ENCODE data around the gene INTS12.

INTS12 gene

DNA sequence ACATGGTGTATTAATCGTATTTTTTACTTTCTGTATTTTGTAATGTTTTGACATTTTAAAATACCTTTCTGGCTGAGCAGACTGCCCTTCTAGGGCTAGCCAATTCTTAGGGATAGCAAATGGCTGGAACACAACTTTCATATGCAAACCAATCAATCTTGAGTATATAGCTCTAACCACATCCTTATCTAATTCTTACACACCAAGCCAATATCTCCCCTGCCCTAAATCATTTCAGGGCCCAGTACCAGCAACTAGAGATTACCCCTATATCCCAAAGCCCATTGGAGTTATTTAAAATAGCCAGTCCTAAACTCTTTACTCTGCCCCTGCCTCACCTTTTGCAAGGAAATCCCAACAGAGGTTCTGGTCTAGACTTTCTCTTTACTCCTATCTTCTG is 58.3 kb downstream of the INTS12 start:
- no peak overlapping the region for H2BK15ac ChIP-seq (ENCODE audit: low read depth, poor library complexity, severe bottlenecking)
- H3K4me2 ChIP-seq (ENCODE audit: low read length, poor library complexity, severe bottlenecking) = no peak overlapping the region

GRCh38 chr4:105645440-105645839 is 63.0 kb downstream of the INTS12 start:
- H2BK5ac ChIP-seq (ENCODE audit: low read depth, low read length, poor library complexity, severe bottlenecking) = no peak overlapping the region
- H2BK120ac ChIP-seq (ENCODE audit: low read depth, low read length) = no peak overlapping the region
- no peak overlapping the region for H3K23ac ChIP-seq (ENCODE audit: low read length in 2 of 2)
- H3K4me2 ChIP-seq (ENCODE audit: low read length, poor library complexity, severe bottlenecking) = no peak overlapping the region
- no peak overlapping the region for H2AFZ ChIP-seq (ENCODE audit: low read depth, low read length)
- no peak overlapping the region for H2BK15ac ChIP-seq (ENCODE audit: low read depth, poor library complexity, severe bottlenecking)
- no peaks in the 10 kb centered on the region for H3K27me3 ChIP-seq (ENCODE audit: control insufficient read depth in 1 of 2, insufficient read depth in 1 of 2, low read length in 2 of 2)
- no peak overlapping the region for H4K8ac ChIP-seq (ENCODE audit: low read length)
- no peaks in the 10 kb centered on the region for H3K79me1 ChIP-seq (replicated peaks; ENCODE audit: low read length, poor library complexity, severe bottlenecking)
- H4K91ac ChIP-seq (ENCODE audit: low read length) = no peak overlapping the region
- H3K9me3 ChIP-seq (ENCODE audit: control insufficient read depth, low read length) = no peaks in the 10 kb centered on the region
- no peak overlapping the region for H3K4ac ChIP-seq (ENCODE audit: low read depth in 1 of 2, low read length in 2 of 2)
- H3K36me3 ChIP-seq (ENCODE audit: control insufficient read depth in 1 of 2, insufficient read depth in 2 of 2, low read depth in 1 of 2, low read length in 2 of 2) = no peaks in the 10 kb centered on the region
- no peak overlapping the region for H2AK5ac ChIP-seq (ENCODE audit: low read length, severe bottlenecking)
- H3K18ac ChIP-seq (ENCODE audit: low read depth in 1 of 2, low read length in 2 of 2) = no peak overlapping the region
- no peak overlapping the region for H3K4me3 ChIP-seq (ENCODE audit: insufficient read depth in 1 of 2, low read depth in 1 of 2, low read length in 2 of 2)
- 41% methylated on average over 1 of the region's 1 CpG for WGBS
- no peaks in the 10 kb centered on the region for H3K4me1 ChIP-seq (ENCODE audit: control insufficient read depth, insufficient read depth, low read depth, low read length)
- DNase-seq = no peak
- no peak overlapping the region for H3K9ac ChIP-seq (ENCODE audit: low read length)
- no peak overlapping the region for H2BK12ac ChIP-seq (ENCODE audit: low read length in 2 of 2)
- H3K14ac ChIP-seq (ENCODE audit: low read length in 2 of 2) = no peak overlapping the region
- H3K27ac ChIP-seq (ENCODE audit: low read length, poor library complexity, severe bottlenecking) = no peak overlapping the region

More for the DNA sequence above, 58.3 kb downstream of the INTS12 start:
- no peak for DNase-seq
- H3K4ac ChIP-seq (ENCODE audit: low read depth in 1 of 2, low read length in 2 of 2) = no peak overlapping the region
- H3K27ac ChIP-seq (ENCODE audit: low read length, poor library complexity, severe bottlenecking) = no peak overlapping the region
- no peak overlapping the region for H2BK120ac ChIP-seq (ENCODE audit: low read depth, low read length)
- H3K79me1 ChIP-seq (replicated peaks; ENCODE audit: low read length, poor library complexity, severe bottlenecking) = no peaks in the 10 kb centered on the region
- no peak overlapping the region for H2BK5ac ChIP-seq (ENCODE audit: low read depth, low read length, poor library complexity, severe bottlenecking)
- no peak overlapping the region for H2AFZ ChIP-seq (ENCODE audit: low read depth, low read length)
- H4K8ac ChIP-seq (ENCODE audit: low read length) = no peak overlapping the region
- no peaks in the 10 kb centered on the region for H3K36me3 ChIP-seq (ENCODE audit: control insufficient read depth in 1 of 2, insufficient read depth in 2 of 2, low read depth in 1 of 2, low read length in 2 of 2)
- H3K9me3 ChIP-seq (ENCODE audit: control insufficient read depth, low read length) = no peaks in the 10 kb centered on the region
- H2BK12ac ChIP-seq (ENCODE audit: low read length in 2 of 2) = no peak overlapping the region
- no peak overlapping the region for H3K4me3 ChIP-seq (ENCODE audit: insufficient read depth in 1 of 2, low read depth in 1 of 2, low read length in 2 of 2)
- H4K91ac ChIP-seq (ENCODE audit: low read length) = no peak overlapping the region
- no peak overlapping the region for H3K23ac ChIP-seq (ENCODE audit: low read length in 2 of 2)
- no CpG with 5 or more reads among the region's 1 CpG for WGBS
- no peak overlapping the region for H3K9ac ChIP-seq (ENCODE audit: low read length)
- H2AK5ac ChIP-seq (ENCODE audit: low read length, severe bottlenecking) = no peak overlapping the region
- no peak overlapping the region for H3K18ac ChIP-seq (ENCODE audit: low read depth in 1 of 2, low read length in 2 of 2)
- H3K4me1 ChIP-seq (ENCODE audit: control insufficient read depth, insufficient read depth, low read depth, low read length) = peaks cover 2% of the 10 kb centered on the region
- peaks cover 0 to 5% of the 10 kb centered on the region in 2 experiments for H3K27me3 ChIP-seq (ENCODE audit: control insufficient read depth in 1 of 2, insufficient read depth in 1 of 2, low read length in 2 of 2)
- H3K14ac ChIP-seq (ENCODE audit: low read length in 2 of 2) = no peak overlapping the region

DNA sequence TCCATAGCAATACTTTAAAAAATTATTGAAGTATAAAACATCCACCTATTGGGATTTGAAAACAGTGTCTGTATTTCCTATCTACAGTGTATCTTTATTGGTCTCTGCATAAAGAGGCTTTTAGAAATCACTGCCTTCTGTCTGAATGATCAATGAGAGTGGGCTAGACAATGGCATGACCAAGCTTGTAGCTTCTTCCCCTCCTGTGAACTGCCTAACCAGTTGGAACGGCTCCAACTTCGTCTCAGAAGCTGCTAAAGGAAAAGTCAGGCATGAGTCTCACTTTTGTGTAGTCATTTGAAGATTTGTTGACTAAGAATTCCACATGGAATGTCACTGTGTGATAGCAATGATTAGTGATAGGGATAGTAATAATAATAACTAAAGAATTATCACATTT is 64.2 kb downstream of the INTS12 start:
- Histone ChIP-seq H3K27ac (ENCODE audit: low read length, poor library complexity, severe bottlenecking) (no peak overlapping the region), H3K9me3 (ENCODE audit: control insufficient read depth, low read length) (no peaks in the 10 kb centered on the region), H3K4me1 (ENCODE audit: control insufficient read depth, insufficient read depth, low read depth, low read length) (no peaks in the 10 kb centered on the region), H3K79me1 (replicated peaks; ENCODE audit: low read length, poor library complexity, severe bottlenecking) (no peaks in the 10 kb centered on the region), H4K8ac (ENCODE audit: low read length) (no peak overlapping the region), H3K27me3 (ENCODE audit: control insufficient read depth in 1 of 2, insufficient read depth in 1 of 2, low read length in 2 of 2) (no peaks in the 10 kb centered on the region), H2BK12ac (ENCODE audit: low read length in 2 of 2) (no peak overlapping the region), H3K4me2 (ENCODE audit: low read length, poor library complexity, severe bottlenecking) (no peak overlapping the region), H3K9ac (ENCODE audit: low read length) (no peak overlapping the region), H2BK120ac (ENCODE audit: low read depth, low read length) (no peak overlapping the region), H3K36me3 (ENCODE audit: control insufficient read depth in 1 of 2, insufficient read depth in 2 of 2, low read depth in 1 of 2, low read length in 2 of 2) (no peaks in the 10 kb centered on the region), H3K4me3 (ENCODE audit: insufficient read depth in 1 of 2, low read depth in 1 of 2, low read length in 2 of 2) (no peak overlapping the region), H3K18ac (ENCODE audit: low read depth in 1 of 2, low read length in 2 of 2) (no peak overlapping the region), H2AK5ac (ENCODE audit: low read length, severe bottlenecking) (no peak overlapping the region), H2BK5ac (ENCODE audit: low read depth, low read length, poor library complexity, severe bottlenecking) (no peak overlapping the region), H2AFZ (ENCODE audit: low read depth, low read length) (no peak overlapping the region), H3K23ac (ENCODE audit: low read length in 2 of 2) (no peak overlapping the region), H4K91ac (ENCODE audit: low read length) (no peak overlapping the region), H3K14ac (ENCODE audit: low read length in 2 of 2) (no peak overlapping the region), H3K4ac (ENCODE audit: low read depth in 1 of 2, low read length in 2 of 2) (no peak overlapping the region), H2BK15ac (ENCODE audit: low read depth, poor library complexity, severe bottlenecking) (no peak overlapping the region)
- no peak for DNase-seq
- 83% methylated on average over 2 of the region's 2 CpGs for WGBS

GRCh38 chr4:105641845-105642244 is 66.6 kb downstream of the INTS12 start:
- Histone ChIP-seq H2AFZ (ENCODE audit: low read depth, low read length) (no peak overlapping the region), H4K8ac (ENCODE audit: low read length) (no peak overlapping the region), H3K27ac (ENCODE audit: low read length, poor library complexity, severe bottlenecking) (no peak overlapping the region), H3K36me3 (ENCODE audit: control insufficient read depth in 1 of 2, insufficient read depth in 2 of 2, low read depth in 1 of 2, low read length in 2 of 2) (no peaks in the 10 kb centered on the region), H3K4me1 (ENCODE audit: control insufficient read depth, insufficient read depth, low read depth, low read length) (no peaks in the 10 kb centered on the region), H3K27me3 (ENCODE audit: control insufficient read depth in 1 of 2, insufficient read depth in 1 of 2, low read length in 2 of 2) (no peaks in the 10 kb centered on the region), H2BK15ac (ENCODE audit: low read depth, poor library complexity, severe bottlenecking) (no peak overlapping the region), H3K23ac (ENCODE audit: low read length in 2 of 2) (no peak overlapping the region), H3K18ac (ENCODE audit: low read depth in 1 of 2, low read length in 2 of 2) (no peak overlapping the region), H4K91ac (ENCODE audit: low read length) (no peak overlapping the region), H3K9ac (ENCODE audit: low read length) (no peak overlapping the region), H3K4me2 (ENCODE audit: low read length, poor library complexity, severe bottlenecking) (no peak overlapping the region), H2BK12ac (ENCODE audit: low read length in 2 of 2) (no peak overlapping the region), H2BK120ac (ENCODE audit: low read depth, low read length) (no peak overlapping the region), H2BK5ac (ENCODE audit: low read depth, low read length, poor library complexity, severe bottlenecking) (no peak overlapping the region), H3K14ac (ENCODE audit: low read length in 2 of 2) (no peak overlapping the region), H3K4me3 (ENCODE audit: insufficient read depth in 1 of 2, low read depth in 1 of 2, low read length in 2 of 2) (no peak overlapping the region), H3K9me3 (ENCODE audit: control insufficient read depth, low read length) (no peaks in the 10 kb centered on the region), H3K4ac (ENCODE audit: low read depth in 1 of 2, low read length in 2 of 2) (no peak overlapping the region), H3K79me1 (replicated peaks; ENCODE audit: low read length, poor library complexity, severe bottlenecking) (no peaks in the 10 kb centered on the region), H2AK5ac (ENCODE audit: low read length, severe bottlenecking) (no peak overlapping the region)
- 79% methylated on average over 3 of the region's 4 CpGs for WGBS
- no peak for DNase-seq

Measured in mesenchymal stem cell (in vitro differentiated cells and primary cell).